Measurements from ENCODE around the gene DNAJB6.

Gene DNAJB6

GRCh38 chr7:157407512-157408257, 70.9 kb downstream of the DNAJB6 start:
- in situ Hi-C loops (cut with MboI; ENCODE audit: low sequenced_read_pairs) = no loop called here

- in situ Hi-C loops (cut with MboI; ENCODE audit: low sequenced_read_pairs) = no loop called here
These were observed 71.7 kb downstream of the DNAJB6 start for GRCh38 chr7:157408258-157409101.

GRCh38 chr7:157409149-157409752, 72.4 kb downstream of the DNAJB6 start:
- in situ Hi-C loops (cut with MboI; ENCODE audit: low sequenced_read_pairs) = no loop called here

- in situ Hi-C loops (cut with MboI; ENCODE audit: low sequenced_read_pairs) = no loop called here
These were observed 73.2 kb downstream of the DNAJB6 start for GRCh38 chr7:157409753-157410727.

GRCh38 chr7:157410831-157411556, 74.2 kb downstream of the DNAJB6 start:
- in situ Hi-C loops (cut with MboI; ENCODE audit: low sequenced_read_pairs) = no loop called here

- in situ Hi-C loops (cut with MboI; ENCODE audit: low sequenced_read_pairs) = no loop called here
These were observed 74.8 kb downstream of the DNAJB6 start for GRCh38 chr7:157411580-157411979.

GRCh38 chr7:157412021-157412443, 75.2 kb downstream of the DNAJB6 start:
- in situ Hi-C loops (cut with MboI; ENCODE audit: low sequenced_read_pairs) = no loop called here

- in situ Hi-C loops (cut with MboI; ENCODE audit: low sequenced_read_pairs) = no loop called here
These were observed 75.8 kb downstream of the DNAJB6 start for GRCh38 chr7:157412491-157413180.

GRCh38 chr7:157413881-157414701, 77.3 kb downstream of the DNAJB6 start:
- in situ Hi-C loops (cut with MboI; ENCODE audit: low sequenced_read_pairs) = no loop called here

GRCh38 chr7:157414702-157415096, 77.9 kb downstream of the DNAJB6 start:
- in situ Hi-C loops (cut with MboI; ENCODE audit: low sequenced_read_pairs) = no loop called here

- in situ Hi-C loops (cut with MboI; ENCODE audit: low sequenced_read_pairs) = no loop called here
These were observed 78.7 kb downstream of the DNAJB6 start for GRCh38 chr7:157415486-157415885.

GRCh38 chr7:157416011-157416410, 79.2 kb downstream of the DNAJB6 start:
- in situ Hi-C loops (cut with MboI; ENCODE audit: low sequenced_read_pairs) = no loop called here

DNA sequence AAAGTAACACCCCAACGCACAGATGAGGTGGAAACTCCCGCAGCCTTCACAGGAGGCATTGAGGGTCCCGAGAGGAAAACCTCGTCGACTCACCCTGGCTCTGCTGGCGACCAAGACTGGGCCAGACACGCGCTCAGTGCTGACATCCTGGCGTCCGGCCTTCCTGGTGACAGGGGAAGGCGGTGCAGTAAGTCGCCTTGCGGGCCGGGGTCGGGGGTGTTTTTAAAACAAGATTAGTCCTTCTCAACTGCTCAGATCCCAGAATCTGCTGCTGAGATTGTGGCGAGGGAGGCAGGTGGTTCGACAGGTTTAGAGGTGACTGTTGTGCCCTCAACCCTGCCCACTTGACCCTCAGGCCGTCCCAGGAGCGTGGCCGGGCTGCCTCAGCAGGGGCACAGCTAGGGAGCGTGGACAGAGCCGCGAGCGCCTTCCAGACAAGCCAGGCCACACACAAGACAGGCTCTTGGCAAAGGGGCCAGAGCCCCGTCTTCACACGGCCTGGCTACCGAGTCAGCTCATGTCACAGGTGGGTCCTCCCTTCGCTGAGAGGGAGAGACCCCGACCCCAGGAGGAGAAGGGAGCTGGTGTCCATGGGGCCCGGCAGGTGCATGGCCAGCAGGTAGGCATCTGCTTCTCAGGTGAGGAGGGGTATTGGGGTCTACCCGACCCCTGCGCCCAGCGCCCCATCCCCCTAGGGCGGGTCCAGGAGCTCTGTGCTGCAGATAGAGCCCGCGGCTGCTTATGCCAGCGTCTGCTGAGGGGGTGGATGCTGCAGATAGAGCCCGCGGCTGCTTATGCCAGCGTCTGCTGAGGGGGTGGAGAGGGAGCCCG, 81.6 kb downstream of the DNAJB6 start:
- in situ Hi-C loops (cut with MboI; ENCODE audit: low sequenced_read_pairs) = no loop called here

GRCh38 chr7:157419035-157419293, 82.2 kb downstream of the DNAJB6 start:
- in situ Hi-C loops (cut with MboI; ENCODE audit: low sequenced_read_pairs) = no loop called here

- in situ Hi-C loops (cut with MboI; ENCODE audit: low sequenced_read_pairs) = no loop called here
These were observed 85.5 kb downstream of the DNAJB6 start for GRCh38 chr7:157422279-157422678.

DNA sequence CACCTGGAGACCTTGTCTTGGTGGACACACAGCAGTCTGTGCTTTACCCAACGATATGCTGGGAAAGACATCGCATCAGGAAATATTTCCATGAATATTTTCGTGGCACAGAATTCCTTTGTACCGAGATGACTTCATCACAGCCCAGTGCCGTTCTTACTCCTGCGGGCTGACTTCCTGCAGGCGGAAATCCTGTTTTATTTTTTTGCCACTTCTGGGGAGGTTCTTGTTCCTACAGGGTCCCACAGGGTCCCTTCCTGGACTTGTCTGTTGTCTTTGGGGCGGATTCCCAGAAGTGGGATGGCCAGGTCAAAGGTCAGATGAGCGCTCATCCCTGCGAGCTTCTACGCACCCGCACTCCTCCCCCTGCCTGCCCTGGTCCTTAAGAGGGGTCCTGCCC, 86.5 kb downstream of the DNAJB6 start:
- in situ Hi-C loops (cut with MboI; ENCODE audit: low sequenced_read_pairs) = no loop called here

- in situ Hi-C loops (cut with MboI; ENCODE audit: low sequenced_read_pairs) = no loop called here
These were observed 87.2 kb downstream of the DNAJB6 start for GRCh38 chr7:157423886-157424565.
